Loucy (cell line): Measurements from ENCODE around the gene PIP5K1A.

ENCODE experiments used
- H2AFZ ChIP-seq: fragments of 200-600 bp; sonication (generic); 2 replicates; pipeline ENCODE4 v1.6.0; 2016; ENCODE audit warnings: antibody characterized with exemption, mild to moderate bottlenecking, low read length, moderate library complexity
- H3F3A ChIP-seq: fragments of 200-600 bp; 2 replicates; pipeline ENCODE4 v1.6.0; 2016; ENCODE audit warnings: antibody characterized with exemption, low read depth, mild to moderate bottlenecking
- H3K27me3 ChIP-seq: fragments of 200-600 bp; sonication (generic); 2 replicates; pipeline ENCODE4 v1.6.1; 2014; ENCODE audit warnings: low read length, mild to moderate bottlenecking; ENCODE audit not compliant: insufficient read depth, poor library complexity, severe bottlenecking
- H3K36me3 ChIP-seq: fragments of 200-600 bp; sonication (generic); 2 replicates; pipeline ENCODE4 v1.6.1; 2016; ENCODE audit warnings: low read length; ENCODE audit not compliant: insufficient read depth
- H3K4me1 ChIP-seq: fragments of 200-600 bp; sonication (generic); 2 replicates; pipeline ENCODE4 v1.5.1; 2014; ENCODE audit warnings: low read length, mild to moderate bottlenecking; ENCODE audit not compliant: insufficient read depth, poor library complexity, severe bottlenecking
- H3K4me2 ChIP-seq: fragments of 200-600 bp; sonication (generic); 2 replicates; pipeline ENCODE4 v1.6.0; 2014; ENCODE audit warnings: antibody characterized with exemption, low read length, low read depth, mild to moderate bottlenecking; ENCODE audit not compliant: poor library complexity, severe bottlenecking
- H3K4me3 ChIP-seq: fragments of 200-600 bp; sonication (generic); 2 replicates; pipeline ENCODE4 v1.5.1; 2014; ENCODE audit warnings: low read length, mild to moderate bottlenecking, mixed read lengths; ENCODE audit not compliant: poor library complexity, severe bottlenecking
- H3K79me2 ChIP-seq: fragments of 200-600 bp; sonication (generic); 2 replicates; pipeline ENCODE4 v1.6.1; 2014; ENCODE audit warnings: low read length; ENCODE audit not compliant: insufficient read depth
- H3K9ac ChIP-seq: fragments of 200-600 bp; sonication (generic); 2 replicates; pipeline ENCODE4 v1.6.0; 2014; ENCODE audit warnings: mild to moderate bottlenecking, low read depth, low read length, moderate library complexity; ENCODE audit not compliant: poor library complexity, severe bottlenecking
- H3K9me2 ChIP-seq: fragments of 200-600 bp; sonication (generic); replicated peaks from 2 replicates; pipeline ENCODE4 v1.6.1; 2016; ENCODE audit warnings: low read depth, low read length, mixed read lengths
- H3K9me3 ChIP-seq: fragments of 200-600 bp; sonication (generic); 2 replicates; pipeline ENCODE4 v1.6.1; 2014; ENCODE audit warnings: mild to moderate bottlenecking, antibody characterized with exemption, low read length, low read depth; ENCODE audit not compliant: insufficient read depth
- H4K20me1 ChIP-seq: fragments of 200-600 bp; sonication (generic); 2 replicates; pipeline ENCODE4 v1.6.0; 2014; ENCODE audit warnings: antibody characterized with exemption, low read length, mild to moderate bottlenecking; ENCODE audit not compliant: insufficient read depth, poor library complexity, severe bottlenecking
- EZH2phosphoT487 ChIP-seq: fragments of 200-600 bp; IDR thresholded peaks from 2 replicates; pipeline ENCODE4 v1.6.1; 2018; ENCODE audit warnings: antibody characterized with exemption, mild to moderate bottlenecking, moderate library complexity, borderline replicate concordance
- TF ChIP-seq, protein P1 (sequence below): fragments of 200-600 bp; sonication (generic); conservative IDR thresholded peaks from 2 replicates; pipeline ENCODE4 v1.5.1; 2014; ENCODE audit warnings: mild to moderate bottlenecking, antibody characterized with exemption, low read length

PIP5K1A gene

GRCh38 chr1:151166505-151166956 is 31.8 kb upstream of the PIP5K1A start:
- Histone ChIP-seq H3K9me3 (no peaks in the 10 kb centered on the region), H3F3A (no peaks in the 10 kb centered on the region), H4K20me1 (no peaks in the 10 kb centered on the region), H3K4me1 (peaks cover 21% of the 10 kb centered on the region), H3K36me3 (peaks cover 5% of the 10 kb centered on the region; the same call in 1 of the 2 replicates), H3K9ac (peak overlapping the region; percentile 84), H3K4me2 (peak overlapping the region; percentile 98), H3K4me3 (peak overlapping the region; percentile 93), H3K9me2 (no peaks in the 10 kb centered on the region), H2AFZ (peak overlapping the region; percentile 69), H3K27me3 (no peaks in the 10 kb centered on the region), H3K79me2 (peaks cover 39% of the 10 kb centered on the region)
- TF ChIP-seq, protein P1, sequence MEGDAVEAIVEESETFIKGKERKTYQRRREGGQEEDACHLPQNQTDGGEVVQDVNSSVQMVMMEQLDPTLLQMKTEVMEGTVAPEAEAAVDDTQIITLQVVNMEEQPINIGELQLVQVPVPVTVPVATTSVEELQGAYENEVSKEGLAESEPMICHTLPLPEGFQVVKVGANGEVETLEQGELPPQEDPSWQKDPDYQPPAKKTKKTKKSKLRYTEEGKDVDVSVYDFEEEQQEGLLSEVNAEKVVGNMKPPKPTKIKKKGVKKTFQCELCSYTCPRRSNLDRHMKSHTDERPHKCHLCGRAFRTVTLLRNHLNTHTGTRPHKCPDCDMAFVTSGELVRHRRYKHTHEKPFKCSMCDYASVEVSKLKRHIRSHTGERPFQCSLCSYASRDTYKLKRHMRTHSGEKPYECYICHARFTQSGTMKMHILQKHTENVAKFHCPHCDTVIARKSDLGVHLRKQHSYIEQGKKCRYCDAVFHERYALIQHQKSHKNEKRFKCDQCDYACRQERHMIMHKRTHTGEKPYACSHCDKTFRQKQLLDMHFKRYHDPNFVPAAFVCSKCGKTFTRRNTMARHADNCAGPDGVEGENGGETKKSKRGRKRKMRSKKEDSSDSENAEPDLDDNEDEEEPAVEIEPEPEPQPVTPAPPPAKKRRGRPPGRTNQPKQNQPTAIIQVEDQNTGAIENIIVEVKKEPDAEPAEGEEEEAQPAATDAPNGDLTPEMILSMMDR = no peak
- TF ChIP-seq EZH2phosphoT487 = no peak

DNA sequence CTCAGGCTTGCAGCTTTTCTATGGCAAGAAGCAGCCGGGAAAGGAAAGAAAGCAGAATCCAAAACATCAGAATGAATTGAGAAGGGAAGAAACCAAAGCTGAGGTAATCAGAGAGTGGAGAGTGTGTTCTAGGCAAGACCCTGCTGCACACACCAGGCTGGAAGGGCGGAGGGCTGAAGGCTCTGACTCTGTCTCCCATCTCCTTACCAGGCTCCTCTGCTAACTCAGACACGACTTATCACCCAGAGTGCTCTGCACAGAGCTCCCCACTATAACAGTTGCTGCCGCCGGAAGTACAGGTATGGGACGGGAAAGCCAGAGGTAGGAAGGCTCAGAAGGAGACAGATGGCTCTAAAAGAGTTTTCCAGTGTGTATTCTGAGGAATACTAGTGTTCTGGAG is 31.2 kb upstream of the PIP5K1A start:
- peak overlapping the region; percentile 93 for H3K4me3 ChIP-seq
- H3K9ac ChIP-seq = peak overlapping the region; percentile 84
- no peak overlapping the region for H2AFZ ChIP-seq
- peaks cover 5% of the 10 kb centered on the region; the same call in 1 of the 2 replicates for H3K36me3 ChIP-seq
- peaks cover 21% of the 10 kb centered on the region for H3K4me1 ChIP-seq
- H3F3A ChIP-seq = no peaks in the 10 kb centered on the region
- peak overlapping the region; percentile 98 for H3K4me2 ChIP-seq
- no peak for TF ChIP-seq EZH2phosphoT487
- TF ChIP-seq, protein P1 = no peak
- no peaks in the 10 kb centered on the region for H4K20me1 ChIP-seq
- H3K9me2 ChIP-seq = no peaks in the 10 kb centered on the region
- H3K9me3 ChIP-seq = no peaks in the 10 kb centered on the region
- no peaks in the 10 kb centered on the region for H3K27me3 ChIP-seq
- H3K79me2 ChIP-seq = peaks cover 39% of the 10 kb centered on the region

GRCh38 chr1:151171190-151171589 is 27.2 kb upstream of the PIP5K1A start:
- H3K79me2 ChIP-seq = peaks cover 20% of the 10 kb centered on the region
- no peak overlapping the region for H3K4me3 ChIP-seq
- H4K20me1 ChIP-seq = no peaks in the 10 kb centered on the region
- peaks cover 25% of the 10 kb centered on the region; the same call in 1 of the 2 replicates for H3K36me3 ChIP-seq
- peaks cover 9% of the 10 kb centered on the region for H3K4me1 ChIP-seq
- no peak overlapping the region for H2AFZ ChIP-seq
- no peak overlapping the region for H3K9ac ChIP-seq
- no peaks in the 10 kb centered on the region for H3K9me2 ChIP-seq
- H3K4me2 ChIP-seq = no peak overlapping the region
- no peaks in the 10 kb centered on the region for H3K27me3 ChIP-seq
- H3K9me3 ChIP-seq = no peaks in the 10 kb centered on the region
- TF ChIP-seq, protein P1 = no peak
- TF ChIP-seq EZH2phosphoT487 = no peak
- H3F3A ChIP-seq = no peaks in the 10 kb centered on the region
